ENCODE results near the gene GPX7.

GPX7 gene

GRCh38 chr1:52633291-52633754, 31.2 kb downstream of the GPX7 start:
- ChIA-PET POLR2A (interaction anchor here (1.1 kb wide), 1 partner anchor 80 kb away, joined by 4 read pairs; the partner anchor contains the start of gene TUT4), CTCF (interaction anchor here (0.5 to 0.7 kb wide), 2 partner anchors 72 to 210 kb away, joined by 3 read pairs; no protein-coding TSS in a partner anchor)
- no peaks in the 10 kb centered on the region for H3K9me3 ChIP-seq (ENCODE audit: control insufficient read depth, insufficient read depth, low read depth, low read length)
- no peaks in the 10 kb centered on the region for H3K4me1 ChIP-seq (ENCODE audit: control insufficient read depth, insufficient read depth, low read length)
- no peak overlapping the region for H3K4me3 ChIP-seq (ENCODE audit: low read depth, low read length)
- no peaks in the 10 kb centered on the region for H3K36me3 ChIP-seq (ENCODE audit: control insufficient read depth in 2 of 2, insufficient read depth in 1 of 2, low read length in 2 of 2)
- no peak for TF ChIP-seq PRDM10 (tag by site-specific recombination; IDR thresholded peaks at IDR 0.05)
- TF ChIP-seq ZNF391 (tag by site-specific recombination; IDR thresholded peaks at IDR 0.05; ENCODE audit: borderline replicate concordance, low read depth): no peak
- no peak for TF ChIP-seq ZSCAN23 (tag by site-specific recombination; IDR thresholded peaks at IDR 0.05)
- TF ChIP-seq ZFP69B (tag by site-specific recombination; IDR thresholded peaks at IDR 0.05): no peak
- TF ChIP-seq ZNF324 (tag by site-specific recombination; IDR thresholded peaks at IDR 0.05): no peak
- no peak for TF ChIP-seq ZNF112 (tag by site-specific recombination; IDR thresholded peaks at IDR 0.05)
- TF ChIP-seq ZNF658 (tag by site-specific recombination; IDR thresholded peaks at IDR 0.05): no peak
- no peak for TF ChIP-seq ZNF626 (tag by site-specific recombination; IDR thresholded peaks at IDR 0.05)
- no peak for TF ChIP-seq ZXDB (tag by site-specific recombination; IDR thresholded peaks at IDR 0.05)
- no peak for TF ChIP-seq ZNF121 (tag by site-specific recombination; IDR thresholded peaks at IDR 0.05)
- no peak for TF ChIP-seq ZNF660 (tag by site-specific recombination; IDR thresholded peaks at IDR 0.05)
- no peak for TF ChIP-seq HOXA7 (CRISPR knock-in tag; IDR thresholded peaks at IDR 0.05; ENCODE audit: borderline replicate concordance)
- no peak for TF ChIP-seq KLF16 (tag by site-specific recombination; IDR thresholded peaks at IDR 0.05)
- no peak for TF ChIP-seq KLF7 (tag by site-specific recombination; IDR thresholded peaks at IDR 0.05; ENCODE audit: borderline replicate concordance)
- no peak for TF ChIP-seq ZNF48 (tag by site-specific recombination; IDR thresholded peaks at IDR 0.05)
- H3K27ac ChIP-seq (ENCODE audit: extremely low read depth, low read depth, low read length): no peak overlapping the region

GRCh38 chr1:52634111-52634510, 31.9 kb downstream of the GPX7 start:
- CTCF ChIA-PET: no interaction called here
- TF ChIP-seq ZNF174 (tag by site-specific recombination; IDR thresholded peaks at IDR 0.05): no peak
- no peak for TF ChIP-seq HOXD13 (CRISPR knock-in tag; IDR thresholded peaks at IDR 0.05; ENCODE audit: borderline replicate concordance)
- no peak for TF ChIP-seq ZNF24 (tag by site-specific recombination; IDR thresholded peaks at IDR 0.05)
- no peak for TF ChIP-seq ZFP37 (tag by site-specific recombination; IDR thresholded peaks at IDR 0.05)
- no peak for TF ChIP-seq PRDM6 (tag by site-specific recombination; IDR thresholded peaks at IDR 0.05)
- no peak for TF ChIP-seq ZNF248 (tag by site-specific recombination; IDR thresholded peaks at IDR 0.05)
- TF ChIP-seq IKZF3 (tag by site-specific recombination; IDR thresholded peaks at IDR 0.05): no peak
- TF ChIP-seq ZNF510 (tag by site-specific recombination; IDR thresholded peaks at IDR 0.05; ENCODE audit: insufficient replicate concordance): no peak
- TF ChIP-seq TCF7L2 (IDR thresholded peaks at IDR 0.05; ENCODE audit: borderline replicate concordance, low read depth, low read length): no peak
- no peak for TF ChIP-seq ZBTB10 (tag by site-specific recombination; IDR thresholded peaks at IDR 0.05)
- no peak for TF ChIP-seq ZNF10 (tag by site-specific recombination; IDR thresholded peaks at IDR 0.05)
- no peak for TF ChIP-seq SCRT2 (tag by site-specific recombination; IDR thresholded peaks at IDR 0.05)
- no peak for TF ChIP-seq ZNF626 (tag by site-specific recombination; IDR thresholded peaks at IDR 0.05)
- no peak for TF ChIP-seq ZNF548 (tag by site-specific recombination; IDR thresholded peaks at IDR 0.05)
- no peak for TF ChIP-seq ZNF335 (tag by site-specific recombination; conservative IDR thresholded peaks at IDR 0.05)
- no peak for TF ChIP-seq BCL11B (tag by site-specific recombination; IDR thresholded peaks at IDR 0.05; ENCODE audit: low read depth)
- no peak for TF ChIP-seq ZNF561 (tag by site-specific recombination; IDR thresholded peaks at IDR 0.05; ENCODE audit: borderline replicate concordance)

More at GRCh38 chr1:52634111-52634510, 31.9 kb downstream of the GPX7 start:
- POLR2A ChIA-PET: interaction anchor here (1.1 kb wide), 1 partner anchor 81 kb away, joined by 4 read pairs; the partner anchor contains the start of gene TUT4
- Histone ChIP-seq H3K4me3 (ENCODE audit: low read depth, low read length) (no peak overlapping the region), H3K36me3 (ENCODE audit: control insufficient read depth in 2 of 2, insufficient read depth in 1 of 2, low read length in 2 of 2) (no peaks in the 10 kb centered on the region), H3K4me1 (ENCODE audit: control insufficient read depth, insufficient read depth, low read length) (no peaks in the 10 kb centered on the region), H3K27ac (ENCODE audit: extremely low read depth, low read depth, low read length) (no peak overlapping the region), H3K9me3 (ENCODE audit: control insufficient read depth, insufficient read depth, low read depth, low read length) (no peaks in the 10 kb centered on the region)

Data from HEK293 (cell line).